HG02852 (cell line): Measurements from ENCODE around the gene ALCAM.

Experiments
- ATAC-seq: cut with Tn5 transposase; IDR thresholded peaks from one replicate; pipeline ENCODE4 v1.9.1; 2021; ENCODE audit warnings: mild to moderate bottlenecking, moderate library complexity; ENCODE audit not compliant: unreplicated experiment

The ALCAM gene

DNA sequence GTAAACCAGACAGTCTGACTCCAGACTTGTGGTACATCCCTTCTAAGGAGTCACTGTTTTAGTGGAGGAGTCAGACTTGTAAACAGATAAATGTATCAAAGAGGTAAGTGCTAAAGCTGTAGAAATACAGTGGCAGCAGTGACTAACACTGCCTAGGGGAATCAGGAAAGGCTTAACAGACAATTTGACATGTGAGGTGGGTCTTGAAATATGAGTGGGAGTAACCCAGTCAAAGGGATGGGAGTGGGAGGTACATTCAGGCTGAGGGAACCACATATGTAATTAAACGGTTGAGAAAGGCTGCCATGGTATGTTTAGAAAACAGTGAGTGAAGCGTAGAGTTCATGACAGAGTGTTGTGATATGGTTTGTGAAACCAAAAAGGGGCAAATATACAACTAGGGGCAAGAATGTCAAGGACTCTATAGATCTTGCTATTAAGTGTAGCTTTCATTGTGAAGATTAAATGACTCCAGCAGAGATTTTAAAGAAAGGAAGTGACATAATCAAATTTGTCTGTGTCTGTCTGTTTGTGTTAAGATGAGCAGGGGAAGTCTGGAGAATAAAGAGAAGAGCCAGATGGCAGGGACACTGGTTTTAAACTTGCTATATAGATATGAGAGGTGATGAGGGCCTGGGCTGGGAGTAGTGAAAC lies 11.2 kb upstream of the ALCAM start:
- ATAC-seq: no peak

DNA sequence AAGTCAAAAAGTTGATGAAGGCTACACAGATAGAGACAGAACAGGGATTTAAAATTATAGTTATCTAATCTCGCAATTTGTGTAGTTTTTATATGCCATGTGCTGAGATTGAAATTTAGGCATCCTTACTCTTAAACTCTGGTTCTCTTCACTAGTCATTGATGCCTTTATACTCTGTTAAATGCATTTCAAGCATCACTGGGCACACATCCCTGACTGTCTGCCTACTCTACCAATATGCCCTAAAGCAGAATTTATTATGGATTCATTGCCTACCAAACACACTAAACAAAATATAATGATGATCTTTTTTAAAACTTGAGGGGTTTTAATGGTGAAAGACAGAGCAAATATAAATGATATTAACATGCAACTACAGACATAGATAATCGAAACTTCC lies 10.3 kb upstream of the ALCAM start:
- no peak for ATAC-seq

DNA sequence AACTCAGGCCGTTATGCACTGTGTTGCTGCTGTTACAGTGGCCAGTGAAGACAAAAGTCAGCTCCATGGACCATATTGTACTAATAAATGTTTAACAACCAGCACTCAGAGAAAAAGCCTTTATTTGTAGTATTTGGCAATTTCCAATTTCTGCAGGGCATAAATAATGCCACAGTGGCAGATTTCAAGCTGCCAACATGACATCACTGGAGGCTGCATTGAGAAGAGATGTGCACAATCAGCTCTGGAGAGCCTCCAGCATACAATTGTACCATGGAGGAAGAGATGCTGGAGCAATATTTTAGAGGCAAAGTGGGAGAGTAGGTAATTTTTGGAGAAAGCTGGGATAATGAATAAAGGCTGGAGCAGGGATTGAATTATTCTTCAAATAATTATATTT lies 9.7 kb upstream of the ALCAM start:
- no peak for ATAC-seq

DNA sequence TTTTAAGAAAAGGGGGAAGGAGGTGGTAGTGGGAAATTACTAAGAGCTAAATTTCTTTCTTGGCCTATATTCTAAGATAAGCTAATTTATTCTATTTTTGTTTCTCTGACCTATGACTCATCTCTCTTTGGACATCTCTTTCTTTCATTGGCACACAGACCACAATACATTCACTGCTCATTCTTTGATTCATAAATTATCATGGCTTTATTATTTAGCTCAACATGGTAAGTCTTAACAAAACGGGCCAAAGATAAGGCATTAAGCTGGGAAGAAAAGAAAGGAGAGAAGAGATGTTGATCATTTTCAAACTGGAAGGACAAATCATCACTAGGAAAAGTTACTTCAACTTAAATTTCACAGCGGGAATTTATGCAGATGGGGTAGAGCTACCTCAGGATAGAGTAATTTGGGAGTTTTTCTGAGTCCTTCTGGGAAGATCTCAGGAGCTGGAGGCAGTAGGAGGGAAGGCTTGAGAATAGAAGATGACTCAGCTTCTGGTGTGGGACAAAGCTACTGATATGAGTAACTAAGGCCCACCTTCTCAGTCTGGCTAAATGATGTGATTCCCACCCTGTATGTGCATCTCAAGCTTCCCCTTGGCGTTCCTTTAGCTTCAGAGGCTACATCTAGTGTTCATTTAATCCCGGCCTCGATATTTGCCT lies 7.5 kb upstream of the ALCAM start:
- ATAC-seq: peak; percentile 56

DNA sequence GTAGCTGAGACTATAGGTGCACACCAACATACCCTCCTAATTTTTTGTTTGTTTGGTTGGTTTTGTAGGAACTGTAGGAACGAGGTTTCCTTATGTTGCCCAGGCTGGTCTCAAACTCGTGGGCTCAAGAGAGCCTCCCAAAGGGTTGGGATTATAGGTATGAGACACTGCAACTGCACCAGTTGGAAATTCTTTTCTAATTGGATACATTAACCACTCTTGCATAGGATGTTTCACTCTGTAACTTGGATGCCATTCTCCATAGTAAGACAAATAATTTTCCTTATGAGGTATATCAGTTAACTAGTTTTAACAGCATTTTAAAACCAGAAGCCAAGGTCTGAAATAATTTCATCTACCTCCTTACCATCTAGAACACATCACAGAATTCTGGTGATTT lies 6.7 kb upstream of the ALCAM start:
- no peak for ATAC-seq

DNA sequence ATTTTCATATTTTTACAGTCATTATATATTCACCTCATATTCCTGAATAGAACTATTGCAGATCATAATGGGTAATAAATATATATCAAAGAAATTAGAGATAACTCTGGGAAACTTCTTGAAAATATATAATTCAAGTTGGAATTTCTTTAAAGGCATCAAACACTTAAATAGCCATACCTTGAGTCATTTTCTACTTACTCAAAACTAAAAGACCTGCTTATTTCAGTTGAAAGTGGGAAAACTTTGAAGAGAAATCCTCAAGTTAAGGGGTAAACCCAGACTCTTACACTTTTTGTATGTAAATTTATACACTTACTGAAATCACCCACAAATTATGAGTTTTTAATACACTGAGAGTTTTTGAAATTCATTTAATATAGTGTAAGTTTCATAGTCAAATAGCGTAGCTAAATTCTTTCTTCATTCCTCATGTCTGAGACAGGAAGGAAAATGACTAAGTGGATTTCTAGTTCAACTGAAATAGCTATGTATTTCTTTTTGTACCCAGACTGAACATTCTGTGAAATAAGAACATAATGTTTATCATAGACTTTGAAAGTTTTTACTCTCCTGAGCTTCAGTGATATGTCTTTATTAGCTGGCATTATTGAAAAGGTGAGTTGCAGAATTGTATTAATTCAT lies 4.6 kb upstream of the ALCAM start:
- no peak for ATAC-seq

GRCh38 chr3:105364128-105364527 lies 2.6 kb upstream of the ALCAM start:
- no peak for ATAC-seq

DNA sequence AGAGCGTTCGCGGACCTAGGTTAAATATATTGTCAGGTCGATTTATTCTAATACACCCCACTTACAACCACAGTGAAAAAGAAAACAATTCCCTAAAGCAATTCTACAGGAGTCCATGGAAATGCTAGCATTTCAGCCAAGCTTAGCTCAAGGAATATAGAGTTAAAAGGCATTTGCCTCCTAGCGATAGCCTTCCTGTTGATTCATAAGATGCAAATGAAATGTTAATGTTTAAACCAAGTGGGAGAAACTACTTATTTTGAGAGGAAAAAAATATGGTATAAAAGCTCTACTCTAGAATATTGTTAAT lies 1.7 kb upstream of the ALCAM start:
- ATAC-seq: no peak

- ATAC-seq: no peak
Observed at GRCh38 chr3:105365391-105366325, 1.1 kb upstream of the ALCAM start.

- no peak for ATAC-seq
Observed at GRCh38 chr3:105367063-105367405, 325 bp downstream of the ALCAM start.

GRCh38 chr3:105367406-105368213 lies 901 bp downstream of the ALCAM start:
- ATAC-seq: peak; percentile 34

DNA sequence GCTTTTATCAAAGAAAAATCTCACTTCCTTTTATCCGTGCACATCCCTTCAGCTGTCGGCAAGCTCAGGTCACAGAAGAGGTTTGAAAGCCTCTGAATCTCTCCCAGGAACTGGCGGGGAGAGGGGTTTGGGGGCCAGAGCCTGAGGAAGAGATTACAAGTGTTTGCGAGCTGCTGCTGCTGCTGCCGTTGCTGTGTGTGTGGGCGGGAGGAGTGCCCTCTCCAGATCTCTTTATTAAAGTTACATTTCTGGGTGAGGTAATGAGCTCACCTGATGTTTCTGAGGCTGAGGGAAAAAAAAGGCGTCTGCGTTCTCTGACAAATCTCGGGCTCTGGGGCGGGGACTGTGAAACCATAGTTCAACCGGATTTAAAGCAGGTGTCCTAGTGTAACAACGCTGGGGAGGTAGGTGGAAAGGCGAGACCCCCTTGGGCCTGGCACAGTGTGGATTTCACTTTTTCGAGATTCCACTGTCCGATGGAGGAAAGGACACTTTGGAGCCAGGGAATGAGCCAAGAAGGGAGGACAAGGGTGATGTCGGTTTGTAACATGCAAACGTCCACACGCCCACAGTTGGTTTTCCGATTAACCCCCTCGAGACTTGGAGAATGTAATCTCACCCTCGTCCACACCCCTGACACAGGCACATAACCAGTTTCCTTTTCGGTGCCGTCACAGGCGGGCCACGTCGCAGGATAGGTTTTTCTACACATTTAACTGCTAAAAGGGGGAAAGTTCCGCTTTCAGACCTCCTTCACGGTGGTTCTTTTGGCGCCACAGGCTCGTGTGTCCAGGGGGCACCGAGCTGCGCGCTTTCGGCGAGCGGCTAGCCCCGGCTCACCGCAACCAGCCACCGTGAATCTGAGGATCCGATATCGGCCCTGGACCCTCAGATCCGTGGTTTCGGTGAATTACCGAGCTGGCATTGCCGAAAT lies 2.1 kb downstream of the ALCAM start:
- ATAC-seq: peak; percentile 21

DNA sequence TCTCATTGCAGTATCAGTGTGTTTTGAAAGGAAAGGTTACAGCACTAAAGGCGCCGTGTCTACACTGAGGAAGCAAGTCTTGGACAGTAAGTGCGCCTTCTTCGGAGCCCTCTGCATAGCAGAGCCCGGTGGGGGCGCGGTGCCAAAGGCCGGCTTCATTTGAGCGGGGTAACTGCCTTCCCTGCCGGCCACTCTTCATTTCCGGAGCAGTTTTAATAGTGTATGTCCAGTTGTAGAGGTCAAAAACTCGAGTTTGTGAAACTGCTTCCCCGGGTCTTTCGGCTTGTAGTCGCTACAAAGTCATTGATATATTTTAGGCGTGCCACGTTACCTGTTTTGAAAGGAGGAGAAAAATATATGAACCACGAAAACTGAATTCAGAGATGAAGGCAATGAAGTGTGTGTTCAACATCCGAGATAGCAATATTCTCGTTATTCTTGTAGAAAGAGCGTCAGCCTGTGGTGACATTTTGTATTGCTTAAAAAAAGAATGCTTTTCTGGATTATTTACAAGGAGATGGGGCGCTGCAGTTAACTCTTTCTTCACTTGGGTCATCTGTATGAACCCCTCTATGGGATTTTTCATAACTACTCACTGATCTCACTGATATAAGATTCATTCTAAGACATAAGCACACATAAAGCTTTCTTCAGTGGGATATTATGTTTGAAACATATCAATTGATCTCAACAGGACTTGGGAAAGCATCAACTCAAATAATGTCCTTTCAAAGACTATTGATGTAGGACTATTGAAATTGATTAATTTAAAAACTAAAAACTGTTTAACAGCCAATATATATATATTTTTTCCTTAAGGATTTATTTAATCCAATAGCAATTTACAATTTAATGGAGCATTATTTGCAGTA lies 3.0 kb downstream of the ALCAM start:
- ATAC-seq: peak; percentile 5

GRCh38 chr3:105373383-105373782 lies 6.7 kb downstream of the ALCAM start:
- no peak for ATAC-seq

DNA sequence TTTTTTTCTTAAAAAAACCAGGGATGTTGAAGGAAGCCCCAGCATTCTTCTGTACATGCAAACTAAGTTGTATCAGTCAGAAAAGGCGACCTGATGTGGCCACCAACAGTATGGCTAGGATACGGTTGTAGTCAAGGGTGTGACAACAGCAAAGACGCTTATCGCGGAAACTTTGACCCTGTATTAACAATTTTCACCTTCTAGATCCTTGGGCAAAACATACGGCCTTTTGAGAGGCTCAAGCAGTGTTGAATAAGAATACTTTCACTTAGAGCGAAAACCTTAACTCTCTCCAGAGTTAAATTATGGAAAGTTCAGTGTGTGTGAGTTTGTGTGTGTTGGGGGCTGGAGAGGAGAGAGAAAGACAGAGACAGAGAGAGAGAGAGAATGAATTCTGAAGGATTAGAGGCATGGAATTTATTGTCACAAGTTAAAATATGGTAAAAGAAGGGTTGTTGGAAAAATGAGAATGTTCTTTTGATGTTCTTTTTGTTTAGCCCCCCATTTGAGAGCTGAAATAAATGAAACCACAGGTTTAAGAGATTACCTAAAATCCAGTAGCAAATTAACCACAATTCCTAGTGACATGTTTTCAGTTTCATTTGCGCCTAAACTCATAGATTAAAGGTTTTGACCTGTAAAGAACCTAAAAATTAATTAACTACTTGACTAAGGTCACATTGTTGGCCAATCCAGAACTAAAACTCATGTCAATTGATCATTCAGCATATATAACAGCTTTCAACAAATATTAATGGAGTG lies 9.2 kb downstream of the ALCAM start:
- no peak for ATAC-seq

DNA sequence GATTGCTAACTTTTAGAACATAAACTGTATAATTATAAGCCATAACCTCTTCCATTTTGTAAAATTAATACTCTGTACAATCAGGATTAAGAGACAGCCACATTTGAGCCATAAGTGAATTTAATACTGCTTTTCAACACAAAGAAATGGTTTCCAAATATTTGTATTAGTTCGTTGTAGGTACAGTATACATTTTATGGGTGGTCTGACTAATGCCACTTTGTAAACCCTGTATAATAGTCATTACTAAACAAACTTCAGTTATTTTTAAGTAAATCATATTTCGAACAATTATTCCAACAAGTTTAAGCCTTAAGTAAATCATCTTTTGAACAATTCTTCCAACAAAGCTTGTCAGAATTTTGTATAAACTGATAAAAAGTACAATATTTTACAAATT lies 11.0 kb downstream of the ALCAM start:
- no peak for ATAC-seq

DNA sequence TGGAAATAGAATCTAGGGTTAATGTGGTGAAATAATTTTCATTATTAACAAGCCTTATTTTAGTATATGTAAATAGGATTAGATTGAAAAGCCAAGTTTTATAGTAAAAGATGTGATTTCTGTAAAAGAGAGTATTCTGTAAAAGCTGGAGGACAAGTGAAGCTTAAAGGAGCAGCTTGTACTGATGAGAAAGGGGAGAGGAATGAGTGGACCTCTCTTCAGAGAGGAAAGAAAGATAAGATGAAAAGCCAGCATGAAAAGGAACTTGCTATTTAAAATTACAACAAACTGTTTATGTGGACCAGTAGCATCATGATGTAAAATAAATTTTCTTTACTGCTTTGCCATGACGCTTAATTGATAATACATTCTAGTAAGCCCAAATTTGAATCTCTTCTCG lies 18.5 kb downstream of the ALCAM start:
- no peak for ATAC-seq
